Ureter (tissue), 1 donor: ENCODE results near the gene VIPR1. TPM values are rescaled to one million over a fixed set of nuclear protein-coding genes. Genes with fewer than 3 reads are reported as not detected.
"Not testable (repeated sequence)": the region's sequence is repeated elsewhere in the genome, so short reads cannot be mapped to it uniquely, and the experiment has no call there.

Source experiments
- DNase-seq: peaks from one replicate; pipeline ENCODE4 v3.0.0-alpha.2; 2020; ENCODE audit warnings: low spot score
- total RNA-seq: library from RNA; stranded (reverse); gene quantifications from one replicate; pipeline ENCODE4 v1.2.4, GENCODE V29; 2023
- donor health status: DM: yes; HTN: yes; CAD: no.

Gene VIPR1
- total RNA-seq, 1 donor from 2014 or later, result 72.7 TPM

DNA sequence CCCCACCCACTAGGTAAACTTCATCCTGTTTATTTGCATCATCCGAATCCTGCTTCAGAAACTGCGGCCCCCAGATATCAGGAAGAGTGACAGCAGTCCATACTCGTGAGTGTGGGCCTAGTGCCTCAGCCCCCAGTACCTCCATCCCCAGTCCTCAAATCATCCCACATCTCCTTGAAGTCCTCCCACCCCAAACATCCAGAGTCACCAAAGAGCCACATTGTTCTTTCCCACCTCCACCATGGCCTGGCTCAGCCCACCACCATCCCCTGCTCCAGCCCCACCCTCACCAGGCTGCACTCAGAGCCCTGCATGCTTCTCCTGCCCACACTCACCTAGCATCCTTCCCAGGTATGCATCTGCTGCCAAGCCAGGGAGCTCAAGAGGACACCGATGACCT, 29.8 kb downstream of the VIPR1 start:
- no peak for DNase-seq

GRCh38 chr3:42533161-42533897, 30.9 kb downstream of the VIPR1 start:
- DNase-seq, result no peak

- DNase-seq, result no peak
Observed at GRCh38 chr3:42535981-42536784, 33.7 kb downstream of the VIPR1 start.

DNA sequence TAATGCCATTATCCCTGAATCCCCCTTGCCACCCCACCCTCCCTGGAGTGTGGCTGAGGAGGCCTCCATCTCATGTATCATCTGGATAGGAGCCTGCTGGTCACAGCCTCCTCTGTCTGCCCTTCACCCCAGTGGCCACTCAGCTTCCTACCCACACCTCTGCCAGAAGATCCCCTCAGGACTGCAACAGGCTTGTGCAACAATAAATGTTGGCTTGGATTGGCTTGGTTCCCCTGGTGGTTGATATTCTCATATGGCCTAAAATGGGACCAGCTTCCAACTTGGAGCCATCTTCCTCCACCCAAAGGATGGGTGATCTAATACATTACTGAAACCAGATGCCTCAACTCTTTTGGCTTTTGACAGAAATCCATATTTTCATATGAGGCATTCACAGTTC, 34.9 kb downstream of the VIPR1 start:
- no peak for DNase-seq

DNA sequence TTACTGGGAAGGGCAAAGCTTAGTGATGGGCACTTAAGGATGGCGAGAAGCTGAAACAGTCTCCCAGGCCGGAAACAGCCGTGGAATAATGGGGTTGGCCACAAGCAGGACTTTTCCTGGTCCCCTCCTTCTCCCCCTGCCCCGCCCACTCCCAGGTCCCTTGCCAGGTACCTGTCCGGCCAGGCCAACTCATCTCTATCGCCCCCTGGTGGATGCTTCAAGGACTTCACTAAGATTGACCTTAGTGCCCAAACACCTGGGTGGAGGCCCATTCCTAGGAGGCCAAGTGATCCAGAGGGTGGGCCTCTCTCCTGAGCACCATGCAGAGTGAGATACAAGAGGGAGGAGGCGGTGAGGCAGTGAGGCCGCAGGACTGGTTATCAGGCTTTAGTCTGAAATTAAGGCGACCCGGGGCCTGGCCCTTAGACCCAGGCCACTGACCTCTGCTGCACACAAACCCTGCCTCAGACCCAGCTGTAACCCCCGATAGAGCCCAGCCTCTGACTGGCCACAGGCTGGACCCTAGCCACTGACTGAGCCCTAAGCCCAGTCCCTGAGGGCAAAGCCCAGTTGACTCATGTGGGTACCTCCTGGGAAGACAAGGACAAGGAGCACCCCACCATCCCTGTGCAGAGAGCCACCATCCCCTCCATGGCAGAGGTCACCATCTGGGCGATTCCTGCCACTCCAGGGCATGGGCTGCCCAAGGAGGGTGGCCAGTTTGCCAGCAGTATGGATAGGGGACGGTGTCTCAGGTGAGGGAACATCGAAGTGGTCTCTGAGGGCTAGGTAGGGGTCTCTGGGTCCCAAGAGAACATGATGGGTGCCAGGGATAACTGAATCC, 37.6 kb downstream of the VIPR1 start:
- DNase-seq, result peak; percentile 76

GRCh38 chr3:42541079-42541478, 38.6 kb downstream of the VIPR1 start:
- DNase-seq, result no peak

- DNase-seq, result peak; percentile 67
Observed at GRCh38 chr3:42544492-42545283, 42.2 kb downstream of the VIPR1 start.

DNA sequence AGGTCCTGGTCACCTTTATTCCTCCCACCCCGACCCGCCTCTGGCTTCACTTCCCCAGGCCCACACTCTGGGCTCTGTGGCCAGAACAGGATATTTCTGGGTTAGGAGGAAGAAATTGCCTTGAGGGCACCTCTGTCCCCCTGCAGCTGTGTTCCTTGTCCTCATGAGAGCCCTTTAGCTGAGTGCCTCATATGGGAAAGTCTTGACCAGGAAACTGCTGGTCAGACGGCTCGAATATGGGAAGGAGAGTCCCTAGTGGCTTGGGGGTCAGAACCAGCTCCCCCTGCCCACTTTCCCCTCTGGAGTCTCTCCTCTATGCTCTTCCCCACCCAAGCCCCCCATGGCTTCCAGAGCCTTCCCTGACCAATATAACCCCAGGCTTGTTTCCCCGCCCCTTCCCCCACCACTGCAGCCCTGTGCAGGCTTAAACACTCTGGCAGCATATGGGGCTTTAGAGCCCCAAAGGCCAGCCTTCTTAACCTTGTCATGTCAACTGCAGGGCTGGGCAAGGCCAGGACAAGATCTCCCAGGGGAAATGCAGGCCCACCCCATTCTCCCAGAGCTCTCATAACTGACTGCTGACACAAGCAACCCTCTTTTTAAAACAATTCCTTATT, 42.9 kb downstream of the VIPR1 start:
- DNase-seq, result no peak

DNA sequence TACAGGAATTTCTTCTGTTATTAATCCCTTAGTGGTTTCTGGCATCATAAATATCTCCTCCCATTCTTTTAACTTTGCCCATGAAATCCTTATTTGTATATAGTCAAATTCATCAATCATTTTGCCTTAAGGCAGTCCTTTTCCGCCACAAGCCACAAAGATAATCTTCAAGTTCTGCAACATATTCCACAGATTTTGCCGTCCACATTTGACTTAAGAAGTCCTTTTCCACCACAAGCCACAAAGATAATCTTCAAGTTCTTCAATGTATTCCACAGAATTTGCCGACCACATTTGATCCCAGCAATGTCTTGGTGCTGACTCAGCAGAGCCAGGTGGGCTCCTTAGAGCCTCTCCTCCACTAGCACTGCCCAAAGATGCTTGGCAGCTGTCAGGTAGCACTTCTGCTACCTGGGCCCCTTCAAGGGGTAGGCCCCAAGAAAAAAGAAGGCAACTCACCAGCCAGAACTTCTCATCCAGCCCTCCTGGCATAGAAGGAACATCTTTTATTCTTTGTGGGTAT, 44.3 kb downstream of the VIPR1 start:
- no peak for DNase-seq

GRCh38 chr3:42547401-42547945, 45.0 kb downstream of the VIPR1 start:
- DNase-seq, result peak; percentile 76

DNA sequence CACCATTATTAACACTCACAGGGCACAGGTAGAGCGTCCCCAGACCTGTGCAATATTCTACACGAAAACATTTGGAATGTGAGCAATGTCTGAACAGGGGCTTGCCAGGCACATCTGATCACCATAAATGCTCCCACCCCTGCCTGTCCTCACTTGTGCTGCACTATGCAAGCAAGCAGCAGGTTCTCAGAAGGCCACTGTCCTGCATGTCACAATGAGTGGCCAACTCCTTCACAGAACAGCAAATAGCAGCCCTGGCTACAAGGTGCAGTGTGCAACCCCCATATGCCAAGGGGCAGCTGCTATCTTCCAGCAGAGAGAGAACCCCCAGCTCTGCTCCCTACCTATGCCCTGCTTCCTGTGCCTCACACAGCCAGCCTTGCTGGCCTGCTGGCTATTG, 46.7 kb downstream of the VIPR1 start:
- no peak for DNase-seq

- no peak for DNase-seq
Observed at GRCh38 chr3:42550250-42550649, 47.8 kb downstream of the VIPR1 start.

DNA sequence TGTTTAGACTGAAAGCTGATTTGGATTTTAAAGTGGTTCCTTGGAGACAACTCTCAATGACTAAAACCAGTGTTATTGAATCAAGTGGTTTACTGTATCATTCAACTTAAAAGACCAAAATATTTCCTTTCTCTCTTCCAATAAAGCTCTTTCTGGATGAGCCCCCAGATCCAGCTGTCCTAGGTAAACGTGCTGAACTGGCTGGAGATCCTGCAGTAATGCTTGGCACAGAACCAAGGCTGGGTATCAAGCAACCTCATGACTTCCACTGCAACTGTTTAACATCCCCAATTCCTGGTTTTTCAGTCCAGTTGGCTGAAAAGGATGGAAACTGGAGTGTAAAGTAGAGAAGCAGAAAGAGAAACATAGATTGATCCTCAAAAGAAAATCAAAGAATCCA, 50.4 kb downstream of the VIPR1 start:
- no peak for DNase-seq

DNA sequence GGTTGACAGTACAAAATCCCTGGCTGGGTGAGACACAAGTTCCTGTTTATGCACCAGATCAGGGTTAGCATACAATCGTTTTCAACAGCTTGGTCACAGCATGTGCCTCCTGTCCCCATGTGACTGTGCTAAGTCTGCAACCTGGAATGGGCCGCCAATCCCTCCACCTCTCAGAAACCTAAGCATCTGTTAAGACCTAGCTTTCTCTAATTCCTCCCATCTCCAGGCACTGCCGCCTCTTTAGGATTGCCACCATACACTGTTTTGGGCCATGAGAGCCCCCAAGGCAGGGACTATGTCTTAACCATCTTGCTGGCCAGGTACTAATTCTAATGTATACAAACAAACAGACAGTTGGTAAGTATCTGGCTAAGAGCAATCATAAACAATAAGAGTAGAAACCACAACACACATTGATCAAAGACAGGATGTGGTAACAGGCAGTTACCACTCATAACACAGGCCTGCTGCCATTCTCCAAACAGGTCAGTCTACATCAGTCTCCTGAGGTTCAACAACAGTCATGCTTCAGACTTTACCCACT, 53.7 kb downstream of the VIPR1 start:
- DNase-seq, result no peak

GRCh38 chr3:42556817-42557216, 54.4 kb downstream of the VIPR1 start:
- DNase-seq, result not testable (repeated sequence)

DNA sequence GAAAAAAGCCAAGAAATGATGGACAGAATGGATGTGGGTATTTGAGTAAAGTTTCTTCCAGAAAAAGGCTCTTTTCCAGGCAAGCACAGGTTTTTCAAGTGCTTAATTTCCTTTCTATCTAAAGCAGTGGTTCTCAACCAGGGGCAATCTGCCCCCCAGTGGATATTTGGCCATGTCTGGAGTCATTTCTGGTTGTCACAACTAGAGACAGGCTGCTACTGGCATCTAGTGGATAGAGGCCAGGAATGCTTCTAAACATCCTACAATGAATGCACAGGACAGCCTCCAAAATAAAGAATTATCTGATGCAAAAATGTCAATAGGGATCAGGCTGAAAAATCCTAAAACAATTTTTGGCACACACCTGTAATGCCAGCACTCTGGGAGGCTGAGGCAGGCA, 55.4 kb downstream of the VIPR1 start:
- DNase-seq, result no peak

DNA sequence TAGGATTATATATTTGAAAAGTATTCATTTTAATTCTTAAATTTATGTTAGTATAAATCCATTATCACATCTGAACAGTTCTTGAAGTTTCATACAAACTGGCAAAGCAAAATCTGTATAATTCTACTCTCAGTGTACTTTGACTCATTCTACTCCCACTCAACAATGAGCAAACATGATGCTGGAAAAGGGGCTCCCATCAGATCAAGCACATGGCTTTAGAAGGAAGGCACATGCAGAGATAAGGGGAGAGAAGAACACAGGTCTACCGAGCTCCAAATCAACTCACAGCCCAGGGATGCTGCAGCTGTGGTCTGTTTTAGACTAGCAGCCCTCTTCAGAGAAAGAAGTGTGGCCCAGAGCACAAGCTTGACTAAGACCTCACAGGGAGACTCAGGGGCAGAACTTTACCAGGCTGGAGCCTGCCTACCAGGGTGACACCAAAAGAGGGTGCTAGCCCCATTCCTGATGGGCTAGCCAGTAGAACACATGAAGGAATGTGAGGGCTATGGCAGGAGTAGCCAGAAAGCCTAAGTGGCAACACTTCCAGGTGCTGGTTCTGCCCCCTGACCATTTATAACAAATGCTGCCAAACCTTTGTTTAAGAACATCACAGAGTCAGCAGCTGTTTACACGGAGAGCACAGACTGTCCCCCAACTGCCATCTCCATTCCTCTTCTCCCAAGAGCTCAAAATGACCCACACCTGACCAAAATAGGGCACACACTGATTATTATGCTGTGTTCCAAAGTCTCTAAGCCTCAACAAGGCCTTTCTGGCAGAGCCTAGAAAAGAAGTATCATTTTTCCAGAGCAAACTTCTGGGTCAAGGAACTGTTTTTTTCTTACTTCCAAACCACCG, 59.8 kb downstream of the VIPR1 start:
- no peak for DNase-seq

- DNase-seq, result no peak
Observed at GRCh38 chr3:42569593-42570142, 67.2 kb downstream of the VIPR1 start.

- no peak for DNase-seq
Observed at GRCh38 chr3:42572278-42572677, 69.8 kb downstream of the VIPR1 start.
